GM19023 (cell line): ENCODE measurements around the gene HDDC3.

Experiments used
- ATAC-seq: cut with Tn5 transposase; IDR thresholded peaks from one replicate; pipeline ENCODE4 v1.9.1; 2021; ENCODE audit warnings: mild to moderate bottlenecking, moderate library complexity; ENCODE audit not compliant: unreplicated experiment

HDDC3 gene

DNA sequence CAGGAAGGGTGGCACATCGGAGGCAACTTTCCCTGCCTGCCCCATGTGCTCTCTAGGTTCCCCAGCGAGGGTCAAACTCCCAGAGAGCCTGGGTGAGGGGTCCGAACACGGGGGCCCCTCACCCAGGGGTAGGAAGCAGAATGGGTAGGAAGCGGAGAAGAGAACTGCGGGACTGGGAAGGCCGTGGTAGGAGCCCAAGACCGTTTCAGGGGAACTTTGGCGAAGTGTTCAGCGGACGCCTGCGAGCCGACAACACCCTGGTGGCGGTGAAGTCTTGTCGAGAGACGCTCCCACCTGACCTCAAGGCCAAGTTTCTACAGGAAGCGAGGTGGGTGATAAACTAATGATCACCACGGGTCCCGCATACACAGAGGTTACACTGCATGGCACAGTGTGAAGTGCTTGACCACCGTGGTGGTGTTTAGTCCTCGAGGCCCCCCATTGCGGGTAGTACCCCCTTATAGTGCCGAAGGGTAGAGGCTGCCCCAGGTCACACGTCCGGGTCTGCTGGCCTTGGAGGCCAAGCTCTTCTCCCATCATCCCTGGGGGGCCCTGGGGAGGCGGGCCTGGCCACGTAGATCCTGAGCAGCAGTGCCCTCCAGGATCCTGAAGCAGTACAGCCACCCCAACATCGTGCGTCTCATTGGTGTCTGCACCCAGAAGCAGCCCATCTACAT, 39.7 kb downstream of the HDDC3 start:
- ATAC-seq: no peak

GRCh38 chr15:90892023-90892422, 40.3 kb downstream of the HDDC3 start:
- ATAC-seq: no peak

DNA sequence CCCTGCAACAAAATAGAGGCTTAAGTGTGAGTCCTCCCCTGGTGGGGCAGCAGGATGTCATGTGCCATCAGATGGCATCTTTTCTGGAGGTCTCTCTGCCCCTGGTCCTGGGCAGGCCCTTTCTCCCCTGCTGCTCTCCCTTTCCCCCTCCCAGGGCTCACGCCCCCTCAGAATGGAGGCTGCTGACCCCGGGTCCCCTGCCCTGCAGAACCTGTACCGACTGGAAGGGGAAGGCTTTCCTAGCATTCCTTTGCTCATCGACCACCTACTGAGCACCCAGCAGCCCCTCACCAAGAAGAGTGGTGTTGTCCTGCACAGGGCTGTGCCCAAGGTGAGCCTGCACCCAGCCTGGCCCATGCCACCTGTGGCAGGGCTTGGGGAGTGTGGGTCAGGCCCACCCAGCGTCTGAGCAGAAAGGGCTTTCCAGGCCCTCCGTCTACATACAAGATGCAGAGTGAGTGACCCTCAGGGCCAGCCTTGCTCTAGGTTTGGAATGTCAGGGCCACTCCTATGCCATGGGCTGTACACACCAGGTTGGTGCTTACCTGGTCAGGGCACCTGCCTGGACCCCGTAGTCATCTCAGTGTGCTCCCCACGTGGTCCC, 40.9 kb downstream of the HDDC3 start:
- no peak for ATAC-seq

GRCh38 chr15:90890839-90891238, 41.5 kb downstream of the HDDC3 start:
- ATAC-seq: no peak

DNA sequence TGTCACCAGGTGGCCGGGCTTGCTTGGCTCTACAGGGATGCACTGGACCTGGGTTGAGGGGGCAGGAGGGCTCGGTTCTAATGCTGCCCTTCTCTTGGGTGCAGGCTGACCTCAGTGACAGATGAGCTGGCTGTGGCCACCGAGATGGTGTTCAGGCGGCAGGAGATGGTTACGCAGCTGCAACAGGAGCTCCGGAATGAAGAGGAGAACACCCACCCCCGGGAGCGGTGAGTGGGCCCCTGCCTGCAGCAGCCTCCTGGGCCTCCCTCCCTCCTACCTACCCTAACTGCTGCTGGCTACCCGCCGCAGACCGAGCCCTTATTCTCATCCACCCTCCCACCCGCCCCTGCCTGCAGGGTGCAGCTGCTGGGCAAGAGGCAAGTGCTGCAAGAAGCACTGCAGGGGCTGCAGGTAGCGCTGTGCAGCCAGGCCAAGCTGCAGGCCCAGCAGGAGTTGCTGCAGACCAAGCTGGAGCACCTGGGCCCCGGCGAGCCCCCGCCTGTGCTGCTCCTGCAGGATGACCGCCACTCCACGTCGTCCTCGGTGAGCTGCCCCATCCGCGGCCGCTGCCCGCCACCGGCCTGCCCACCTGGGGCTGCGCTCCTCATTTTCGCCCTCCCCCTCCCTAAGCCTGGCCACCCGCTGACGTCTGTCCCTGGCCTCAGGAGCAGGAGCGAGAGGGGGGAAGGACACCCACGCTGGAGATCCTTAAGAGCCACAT, 42.5 kb downstream of the HDDC3 start:
- no peak for ATAC-seq

DNA sequence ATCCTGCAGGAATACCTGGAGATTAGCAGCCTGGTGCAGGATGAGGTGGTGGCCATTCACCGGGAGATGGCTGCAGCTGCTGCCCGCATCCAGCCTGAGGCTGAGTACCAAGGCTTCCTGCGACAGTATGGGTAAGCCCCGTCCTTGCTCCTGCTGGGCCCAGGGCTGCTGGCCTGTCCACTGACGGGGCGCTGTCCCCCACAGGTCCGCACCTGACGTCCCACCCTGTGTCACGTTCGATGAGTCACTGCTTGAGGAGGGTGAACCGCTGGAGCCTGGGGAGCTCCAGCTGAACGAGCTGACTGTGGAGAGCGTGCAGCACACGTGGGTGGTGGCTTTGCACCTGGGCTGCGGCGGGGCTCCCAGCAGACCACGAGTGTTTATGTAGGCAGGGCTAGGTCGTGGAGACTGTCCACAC, 43.0 kb downstream of the HDDC3 start:
- no peak for ATAC-seq

GRCh38 chr15:90887037-90887481, 45.3 kb downstream of the HDDC3 start:
- ATAC-seq: no peak

DNA sequence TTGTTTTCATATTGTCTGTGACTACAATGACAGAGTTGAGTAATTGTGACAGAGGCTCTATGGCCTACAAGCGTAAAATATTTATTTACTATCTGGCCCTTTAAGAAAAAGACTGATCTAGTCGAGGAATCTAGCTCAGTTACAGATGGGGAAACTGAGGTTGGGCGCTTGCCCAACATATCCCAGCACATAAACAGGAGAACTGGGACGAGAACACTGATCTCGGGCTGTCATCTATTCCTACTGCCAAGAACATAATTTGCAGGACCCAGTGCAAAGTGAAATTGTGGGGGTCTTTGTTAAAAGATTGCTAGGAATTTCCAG, 46.1 kb downstream of the HDDC3 start:
- ATAC-seq: no peak

DNA sequence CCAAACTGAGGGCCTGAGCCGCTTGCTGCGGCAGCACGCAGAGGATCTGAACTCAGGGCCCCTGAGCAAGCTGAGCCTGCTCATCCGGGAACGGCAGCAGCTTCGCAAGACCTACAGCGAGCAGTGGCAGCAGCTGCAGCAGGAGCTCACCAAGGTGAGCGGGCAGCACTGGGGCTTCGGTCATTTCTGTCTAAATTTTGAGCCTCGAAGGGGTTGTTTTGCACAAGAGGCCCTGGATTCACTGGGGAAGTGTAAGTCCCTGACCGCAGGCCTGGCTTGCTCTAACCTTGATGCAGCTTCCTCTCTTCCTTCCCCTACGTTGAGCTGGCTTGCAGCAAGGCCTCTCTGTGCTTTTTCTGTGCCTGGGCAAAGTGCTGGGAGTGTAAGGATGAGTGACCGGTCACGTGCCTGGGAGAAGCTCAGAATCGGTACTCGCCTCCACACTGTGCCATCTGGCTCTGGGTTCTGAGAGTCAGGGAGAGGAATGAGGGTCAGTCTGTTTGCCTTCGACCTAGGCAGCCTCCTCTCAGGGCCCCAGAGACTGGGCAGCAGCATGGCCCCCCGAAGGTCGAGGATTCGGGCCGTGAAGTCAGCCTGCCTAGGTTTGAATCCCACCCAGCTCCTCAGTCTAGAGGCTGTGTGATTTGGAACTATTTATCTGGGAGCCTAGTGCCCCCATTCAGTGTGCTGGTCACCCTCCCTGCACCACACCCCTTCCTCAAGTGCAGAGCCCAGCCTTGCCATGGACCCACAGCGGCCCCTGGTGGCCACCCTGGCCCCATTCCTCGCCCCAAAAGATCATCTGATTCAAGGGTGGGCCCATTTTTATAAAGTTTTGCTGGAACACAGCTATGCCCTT, 46.7 kb downstream of the HDDC3 start:
- peak; percentile 51 for ATAC-seq

GRCh38 chr15:90884719-90885431, 47.5 kb downstream of the HDDC3 start:
- ATAC-seq: no peak

DNA sequence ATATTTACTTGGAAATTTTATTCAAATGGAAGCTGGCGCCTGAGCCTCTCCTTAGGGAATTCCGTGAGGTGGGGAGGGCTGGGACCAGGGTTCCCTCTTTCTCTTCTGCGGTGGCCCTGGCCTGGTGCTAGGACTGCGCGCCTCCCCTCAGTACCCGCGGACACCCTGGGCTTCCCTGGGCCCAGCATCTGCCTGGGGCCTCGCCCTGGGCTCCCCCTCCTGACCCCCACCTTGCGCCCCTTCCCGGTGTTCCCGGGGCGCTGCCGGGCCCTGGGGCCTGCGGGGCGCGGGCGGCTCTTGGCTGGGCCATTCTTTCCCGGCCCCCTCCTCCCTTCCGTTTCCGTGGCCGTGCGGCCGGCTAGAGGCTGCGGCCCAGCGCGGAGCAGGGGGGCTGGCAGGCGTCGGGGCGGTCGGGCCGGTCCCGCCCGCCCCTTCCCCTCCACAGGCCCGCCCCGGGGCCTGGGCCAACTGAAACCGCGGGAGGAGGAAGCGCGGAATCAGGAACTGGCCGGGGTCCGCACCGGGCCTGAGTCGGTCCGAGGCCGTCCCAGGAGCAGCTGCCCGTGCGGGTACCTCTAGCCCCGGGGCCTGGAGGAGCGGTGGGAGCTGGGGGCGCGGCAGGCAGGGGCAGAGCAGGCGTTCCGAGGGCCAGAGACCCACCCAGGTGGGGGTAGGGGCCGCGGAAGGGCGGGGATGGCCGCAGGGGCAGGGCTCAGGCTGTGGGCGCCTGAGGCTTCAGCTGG, 48.2 kb downstream of the HDDC3 start, which contains the start of gene FES:
Gene FES (plus strand): TSS at position 529 of the 743 bp plus-strand sequence. CDS start 542 bp downstream, outside the sequence.
- no peak for ATAC-seq

DNA sequence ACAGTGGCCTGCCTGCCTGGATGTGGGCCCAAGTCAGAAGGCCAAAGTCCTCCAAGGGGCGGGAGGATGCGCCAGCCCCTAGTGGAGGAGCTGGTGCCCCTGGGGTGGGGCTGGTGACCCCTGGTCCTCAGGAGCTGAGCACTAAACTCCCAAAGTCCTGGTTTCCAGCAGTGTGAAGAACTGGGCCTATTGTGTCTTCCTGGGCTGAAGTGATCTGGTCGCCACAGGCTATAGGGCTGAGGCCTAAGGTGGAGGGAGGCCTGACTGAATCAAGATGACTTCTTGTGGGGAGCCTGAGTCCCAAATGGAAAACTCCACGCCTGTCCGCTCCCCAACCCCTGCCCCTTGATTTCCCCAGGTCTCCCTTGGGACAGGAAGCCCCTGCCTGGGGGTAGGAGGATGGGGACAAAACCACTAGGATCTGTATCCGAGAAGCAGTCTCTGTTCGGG, 48.8 kb downstream of the HDDC3 start:
- no peak for ATAC-seq

- no peak for ATAC-seq
Observed at GRCh38 chr15:90882781-90883525, 49.4 kb downstream of the HDDC3 start.

- no peak for ATAC-seq
Observed at GRCh38 chr15:90881978-90882721, 50.2 kb downstream of the HDDC3 start.

DNA sequence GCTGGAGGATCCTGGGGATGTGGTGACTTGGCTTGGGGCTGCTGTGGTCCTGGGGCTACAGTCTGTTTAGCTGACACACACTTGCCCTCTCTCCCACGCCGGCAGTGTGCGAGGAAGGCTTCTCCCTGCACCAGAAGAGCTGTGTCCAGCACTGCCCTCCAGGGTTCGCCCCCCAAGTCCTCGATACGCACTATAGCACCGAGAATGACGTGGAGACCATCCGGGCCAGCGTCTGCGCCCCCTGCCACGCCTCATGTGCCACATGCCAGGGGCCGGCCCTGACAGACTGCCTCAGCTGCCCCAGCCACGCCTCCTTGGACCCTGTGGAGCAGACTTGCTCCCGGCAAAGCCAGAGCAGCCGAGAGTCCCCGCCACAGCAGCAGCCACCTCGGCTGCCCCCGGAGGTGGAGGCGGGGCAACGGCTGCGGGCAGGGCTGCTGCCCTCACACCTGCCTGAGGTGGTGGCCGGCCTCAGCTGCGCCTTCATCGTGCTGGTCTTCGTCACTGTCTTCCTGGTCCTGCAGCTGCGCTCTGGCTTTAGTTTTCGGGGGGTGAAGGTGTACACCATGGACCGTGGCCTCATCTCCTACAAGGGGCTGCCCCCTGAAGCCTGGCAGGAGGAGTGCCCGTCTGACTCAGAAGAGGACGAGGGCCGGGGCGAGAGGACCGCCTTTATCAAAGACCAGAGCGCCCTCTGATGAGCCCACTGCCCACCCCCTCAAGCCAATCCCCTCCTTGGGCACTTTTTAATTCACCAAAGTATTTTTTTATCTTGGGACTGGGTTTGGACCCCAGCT, 51.0 kb downstream of the HDDC3 start:
- no peak for ATAC-seq

DNA sequence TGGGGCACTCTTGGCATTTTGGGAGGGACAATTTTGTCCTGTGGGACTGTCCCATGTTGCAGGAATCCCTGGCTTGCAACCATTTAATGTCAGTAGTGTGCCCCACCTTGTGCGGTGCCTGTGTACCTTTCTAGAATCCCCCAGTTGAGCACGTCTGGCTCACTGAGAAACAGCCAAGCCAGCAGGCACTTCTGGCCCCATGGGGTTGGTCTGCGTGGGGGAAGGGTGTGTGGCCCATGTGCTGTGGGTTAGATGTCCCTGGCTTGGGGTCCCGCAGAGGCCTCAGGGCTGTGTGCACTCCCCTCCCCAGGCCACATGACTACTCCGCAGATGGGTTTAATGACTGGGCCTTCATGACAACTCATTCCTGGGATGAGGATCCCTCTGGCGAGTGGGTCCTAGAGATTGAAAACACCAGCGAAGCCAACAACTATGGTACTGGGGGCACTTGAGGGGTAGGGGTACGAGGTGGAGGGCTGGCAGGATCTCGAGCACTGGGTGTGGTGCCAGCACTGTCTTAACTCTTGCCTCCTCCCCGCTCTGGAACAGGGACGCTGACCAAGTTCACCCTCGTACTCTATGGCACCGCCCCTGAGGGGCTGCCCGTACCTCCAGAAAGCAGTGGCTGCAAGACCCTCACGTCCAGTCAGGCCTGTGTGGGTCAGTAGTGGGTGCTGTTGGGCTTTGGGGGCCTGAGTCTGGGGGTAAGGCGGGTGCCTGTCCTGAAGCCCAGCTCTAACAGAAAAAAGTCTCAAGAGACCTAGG, 51.8 kb downstream of the HDDC3 start:
- no peak for ATAC-seq
